Posterior vena cava (tissue), 2 donors: Measurements from ENCODE around the gene TAOK1. TPM values are rescaled to one million over a fixed set of nuclear protein-coding genes. Genes with fewer than 3 reads are reported as not detected.

Experiments used
- total RNA-seq, 2 donors: library from RNA; stranded (reverse); fragmentation: NEBNext Ultra II Directional; extraction: Animal tissue kit (Norgen Biotek cat#: 25700); gene quantifications; one replicate each; pipeline ENCODE4 v1.2.1, GENCODE V29; 2021
- donor health status: DM: yes; HTN: yes; CAD: no.
- donor health status: DM: yes; HTN: yes; CAD: no.

Gene TAOK1
- total RNA-seq, 2 donors from 2014 or later = 70.8 to 78.1 TPM

Other genes with a start within 250 kb of the TAOK1 start
- 10 to 100 TPM; 76.3 to 87.9 TPM for gene MYO18A, start 210.0 kb upstream of the TAOK1 start, total RNA-seq
- not detected for gene CRYBA1, start 143.5 kb upstream of the TAOK1 start, total RNA-seq
- gene NUFIP2, start 96.2 kb upstream of the TAOK1 start, total RNA-seq = 10 to 100 TPM; 39.6 to 46.9 TPM
- 1 to 10 TPM; 4.5 to 5.9 TPM for gene ABHD15, start 176.7 kb downstream of the TAOK1 start, total RNA-seq
- gene TP53I13, start 178.3 kb downstream of the TAOK1 start, total RNA-seq = 10 to 100 TPM; 33.1 to 34.7 TPM
- 10 to 100 TPM; 28.1 to 43.5 TPM for gene GIT1, start 199.3 kb downstream of the TAOK1 start, total RNA-seq
- 10 to 100 TPM; 11.2 to 11.5 TPM for gene ANKRD13B, start 202.8 kb downstream of the TAOK1 start, total RNA-seq
- 10 to 100 TPM; 26.7 to 31.6 TPM for gene CORO6, start 232.5 kb downstream of the TAOK1 start, total RNA-seq